ENCODE results near the gene ZFYVE9. TPM values are rescaled to one million over a fixed set of nuclear protein-coding genes. Genes with fewer than 3 reads are reported as not detected.
A peak's percentile ranks its signal among the peaks of the same experiment; 100 is the strongest.

ZFYVE9 gene
- total and polyA plus RNA-seq, 2 of the 13 experiments (the other 11 are each of a cell fraction or from before 2014, with no cell fraction given), result 9.2 to 19.8 TPM

DNA sequence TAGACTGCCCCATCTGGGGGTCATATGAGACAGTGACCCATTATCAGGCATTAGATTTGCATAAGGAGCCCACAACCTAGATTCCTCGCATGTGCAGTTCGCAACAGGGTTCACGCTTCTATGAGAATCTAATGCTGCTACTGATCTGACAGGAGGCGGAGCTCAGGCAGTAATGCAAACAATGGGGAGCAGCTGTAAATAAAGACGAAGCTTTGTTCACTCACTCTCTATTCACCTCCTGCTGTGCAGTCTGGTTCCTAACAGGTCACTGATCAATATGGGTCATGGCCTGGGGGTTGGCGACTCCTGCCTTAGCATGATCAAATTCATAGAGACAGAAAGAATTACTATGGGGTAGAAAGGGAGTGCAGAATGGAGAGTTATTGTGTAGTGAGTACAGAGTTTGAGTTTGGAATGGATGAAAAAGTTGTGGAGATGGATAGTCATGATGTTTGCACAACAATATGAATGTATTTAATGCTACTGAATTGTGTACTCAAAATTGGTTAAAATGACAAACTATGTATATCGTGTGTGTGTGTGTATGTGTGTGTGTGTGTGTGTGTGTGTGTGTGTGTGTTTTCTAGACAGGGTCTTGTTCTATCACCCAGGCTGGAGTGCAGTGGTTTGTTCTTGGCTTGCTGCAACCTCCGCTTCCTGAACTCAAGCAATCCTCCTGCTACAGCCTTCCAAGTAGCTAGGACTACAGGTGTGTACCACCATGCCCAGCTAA is 43.6 kb upstream of the ZFYVE9 start (continued):
- TF ChIP-seq, protein P1, sequence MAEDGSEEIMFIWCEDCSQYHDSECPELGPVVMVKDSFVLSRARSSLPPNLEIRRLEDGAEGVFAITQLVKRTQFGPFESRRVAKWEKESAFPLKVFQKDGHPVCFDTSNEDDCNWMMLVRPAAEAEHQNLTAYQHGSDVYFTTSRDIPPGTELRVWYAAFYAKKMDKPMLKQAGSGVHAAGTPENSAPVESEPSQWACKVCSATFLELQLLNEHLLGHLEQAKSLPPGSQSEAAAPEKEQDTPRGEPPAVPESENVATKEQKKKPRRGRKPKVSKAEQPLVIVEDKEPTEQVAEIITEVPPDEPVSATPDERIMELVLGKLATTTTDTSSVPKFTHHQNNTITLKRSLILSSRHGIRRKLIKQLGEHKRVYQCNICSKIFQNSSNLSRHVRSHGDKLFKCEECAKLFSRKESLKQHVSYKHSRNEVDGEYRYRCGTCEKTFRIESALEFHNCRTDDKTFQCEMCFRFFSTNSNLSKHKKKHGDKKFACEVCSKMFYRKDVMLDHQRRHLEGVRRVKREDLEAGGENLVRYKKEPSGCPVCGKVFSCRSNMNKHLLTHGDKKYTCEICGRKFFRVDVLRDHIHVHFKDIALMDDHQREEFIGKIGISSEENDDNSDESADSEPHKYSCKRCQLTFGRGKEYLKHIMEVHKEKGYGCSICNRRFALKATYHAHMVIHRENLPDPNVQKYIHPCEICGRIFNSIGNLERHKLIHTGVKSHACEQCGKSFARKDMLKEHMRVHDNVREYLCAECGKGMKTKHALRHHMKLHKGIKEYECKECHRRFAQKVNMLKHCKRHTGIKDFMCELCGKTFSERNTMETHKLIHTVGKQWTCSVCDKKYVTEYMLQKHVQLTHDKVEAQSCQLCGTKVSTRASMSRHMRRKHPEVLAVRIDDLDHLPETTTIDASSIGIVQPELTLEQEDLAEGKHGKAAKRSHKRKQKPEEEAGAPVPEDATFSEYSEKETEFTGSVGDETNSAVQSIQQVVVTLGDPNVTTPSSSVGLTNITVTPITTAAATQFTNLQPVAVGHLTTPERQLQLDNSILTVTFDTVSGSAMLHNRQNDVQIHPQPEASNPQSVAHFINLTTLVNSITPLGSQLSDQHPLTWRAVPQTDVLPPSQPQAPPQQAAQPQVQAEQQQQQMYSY (CRISPR knock-in tag; IDR thresholded peaks at IDR 0.05), result no peak
- TF ChIP-seq ZNF282 (IDR thresholded peaks at IDR 0.05; ENCODE audit: partially characterized antibody), result no peak
- TF ChIP-seq BRCA1 (CRISPR knock-in tag; IDR thresholded peaks at IDR 0.05), result no peak
- no peak for TF ChIP-seq GTF2F1 (IDR thresholded peaks at IDR 0.05; ENCODE audit: low read length)
- TF ChIP-seq TBX2 (CRISPR knock-in tag; IDR thresholded peaks at IDR 0.05; ENCODE audit: borderline replicate concordance), result peak; percentile 88
- peak; percentile 46; the same call in 1 of the 2 replicates for TF ChIP-seq ZNF205 (CRISPR knock-in tag; IDR thresholded peaks at IDR 0.05)
- no peak for TF ChIP-seq GRHL1 (CRISPR knock-in tag; conservative IDR thresholded peaks at IDR 0.05)
- TF ChIP-seq, protein P2, sequence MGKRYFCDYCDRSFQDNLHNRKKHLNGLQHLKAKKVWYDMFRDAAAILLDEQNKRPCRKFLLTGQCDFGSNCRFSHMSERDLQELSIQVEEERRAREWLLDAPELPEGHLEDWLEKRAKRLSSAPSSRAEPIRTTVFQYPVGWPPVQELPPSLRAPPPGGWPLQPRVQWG (CRISPR knock-in tag; IDR thresholded peaks at IDR 0.05; ENCODE audit: borderline replicate concordance, low read depth), result no peak
- no peak for TF ChIP-seq NCOA1 (CRISPR knock-in tag; IDR thresholded peaks at IDR 0.05)
- TF ChIP-seq MED1 (CRISPR knock-in tag; IDR thresholded peaks at IDR 0.05), result peak; percentile 48
- no peak for TF ChIP-seq SALL2 (CRISPR knock-in tag; IDR thresholded peaks at IDR 0.05)
- TF ChIP-seq AKAP8 (CRISPR knock-in tag; IDR thresholded peaks at IDR 0.05), result peak; percentile 39; the same call in 1 of the 2 replicates
- TF ChIP-seq ZNF256 (CRISPR knock-in tag; conservative IDR thresholded peaks at IDR 0.05), result no peak
- TF ChIP-seq HOXA3 (CRISPR knock-in tag; IDR thresholded peaks at IDR 0.05), result peak; percentile 73; the same call in 1 of the 2 replicates
- TF ChIP-seq ZFP90 (CRISPR knock-in tag; IDR thresholded peaks at IDR 0.05; ENCODE audit: borderline replicate concordance), result no peak
- TF ChIP-seq, protein P3, sequence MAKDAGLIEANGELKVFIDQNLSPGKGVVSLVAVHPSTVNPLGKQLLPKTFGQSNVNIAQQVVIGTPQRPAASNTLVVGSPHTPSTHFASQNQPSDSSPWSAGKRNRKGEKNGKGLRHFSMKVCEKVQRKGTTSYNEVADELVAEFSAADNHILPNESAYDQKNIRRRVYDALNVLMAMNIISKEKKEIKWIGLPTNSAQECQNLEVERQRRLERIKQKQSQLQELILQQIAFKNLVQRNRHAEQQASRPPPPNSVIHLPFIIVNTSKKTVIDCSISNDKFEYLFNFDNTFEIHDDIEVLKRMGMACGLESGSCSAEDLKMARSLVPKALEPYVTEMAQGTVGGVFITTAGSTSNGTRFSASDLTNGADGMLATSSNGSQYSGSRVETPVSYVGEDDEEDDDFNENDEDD (CRISPR knock-in tag; IDR thresholded peaks at IDR 0.05; ENCODE audit: borderline replicate concordance), result no peak
- no peak for TF ChIP-seq RNF2 (conservative IDR thresholded peaks at IDR 0.05; ENCODE audit: low read depth)
- no peak for TF ChIP-seq RFX1 (IDR thresholded peaks at IDR 0.05)
- TF ChIP-seq, protein P4, sequence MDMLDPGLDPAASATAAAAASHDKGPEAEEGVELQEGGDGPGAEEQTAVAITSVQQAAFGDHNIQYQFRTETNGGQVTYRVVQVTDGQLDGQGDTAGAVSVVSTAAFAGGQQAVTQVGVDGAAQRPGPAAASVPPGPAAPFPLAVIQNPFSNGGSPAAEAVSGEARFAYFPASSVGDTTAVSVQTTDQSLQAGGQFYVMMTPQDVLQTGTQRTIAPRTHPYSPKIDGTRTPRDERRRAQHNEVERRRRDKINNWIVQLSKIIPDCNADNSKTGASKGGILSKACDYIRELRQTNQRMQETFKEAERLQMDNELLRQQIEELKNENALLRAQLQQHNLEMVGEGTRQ (IDR thresholded peaks at IDR 0.05; ENCODE audit: low read depth, low read length), result no peak
- TF ChIP-seq, protein P4 (CRISPR knock-in tag; IDR thresholded peaks at IDR 0.05; ENCODE audit: borderline replicate concordance), result no peak
- peak; percentile 84 for TF ChIP-seq ISL2 (CRISPR knock-in tag; IDR thresholded peaks at IDR 0.05)
- TF ChIP-seq ZNF749 (CRISPR knock-in tag; IDR thresholded peaks at IDR 0.05; ENCODE audit: borderline replicate concordance), result no peak

All from HepG2 (cell line).